Measurements from ENCODE around the gene AFAP1L2.

- TF ChIP-seq CTCF (IDR thresholded peaks at IDR 0.05) (no peak), POLR2A (IDR thresholded peaks at IDR 0.05) (no peak)
Observed at GRCh38 chr10:114297136-114297705, 107.1 kb downstream of the AFAP1L2 start.

Measured in right lobe of liver (tissue), 4 donors.